SKM-1 (cell line): ENCODE data around the gene PSTK.

Source experiments
- DNase-seq: peaks from one replicate; lab custom pipeline; 2025; ENCODE audit not compliant: unreplicated experiment; lab: John Stamatoyannopoulos, UW

The PSTK gene

GRCh38 chr10:122992031-122992585 lies 11.9 kb downstream of the PSTK start:
- DNase-seq = no peak

- no peak for DNase-seq
Observed at GRCh38 chr10:122993797-122994336, 13.7 kb downstream of the PSTK start.

DNA sequence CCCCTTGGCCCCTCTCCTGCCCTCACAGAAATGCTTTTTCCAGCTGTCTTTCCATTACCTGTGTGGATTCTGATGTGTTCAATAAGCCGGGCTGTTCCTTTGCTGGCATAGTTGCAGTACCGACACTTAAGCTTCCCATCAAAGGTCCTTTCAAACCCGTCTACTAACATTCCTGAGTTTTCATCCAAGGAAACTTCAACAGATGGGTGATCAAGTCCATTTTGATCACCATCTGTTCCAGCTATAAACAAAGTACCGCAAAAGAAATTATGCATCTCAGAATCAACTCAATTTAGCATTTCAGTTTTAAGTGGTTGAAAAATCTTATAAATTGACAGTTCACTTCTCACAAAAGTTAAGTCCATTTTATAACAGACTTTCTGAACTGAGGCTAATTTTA lies 15.7 kb downstream of the PSTK start:
- DNase-seq = no peak

DNA sequence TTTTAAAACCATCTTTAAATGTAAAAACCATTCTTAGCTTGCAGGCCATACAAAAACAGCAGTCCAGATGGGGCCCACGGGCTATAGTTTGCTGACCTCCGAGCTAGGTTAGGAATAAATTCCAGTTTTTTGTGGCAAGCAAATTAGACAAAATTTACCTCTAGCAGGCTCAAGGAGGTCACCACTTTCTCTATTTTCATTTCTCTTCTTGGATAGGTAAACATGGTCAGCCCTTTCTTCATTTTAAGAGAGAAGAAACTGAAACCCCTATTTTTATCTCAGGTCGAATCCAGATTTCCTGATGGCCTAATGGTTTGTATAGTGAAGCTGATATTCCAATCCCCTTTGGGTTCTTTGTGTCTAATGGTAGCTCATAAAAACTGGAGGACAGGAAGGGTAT lies 17.7 kb downstream of the PSTK start:
- DNase-seq = no peak

DNA sequence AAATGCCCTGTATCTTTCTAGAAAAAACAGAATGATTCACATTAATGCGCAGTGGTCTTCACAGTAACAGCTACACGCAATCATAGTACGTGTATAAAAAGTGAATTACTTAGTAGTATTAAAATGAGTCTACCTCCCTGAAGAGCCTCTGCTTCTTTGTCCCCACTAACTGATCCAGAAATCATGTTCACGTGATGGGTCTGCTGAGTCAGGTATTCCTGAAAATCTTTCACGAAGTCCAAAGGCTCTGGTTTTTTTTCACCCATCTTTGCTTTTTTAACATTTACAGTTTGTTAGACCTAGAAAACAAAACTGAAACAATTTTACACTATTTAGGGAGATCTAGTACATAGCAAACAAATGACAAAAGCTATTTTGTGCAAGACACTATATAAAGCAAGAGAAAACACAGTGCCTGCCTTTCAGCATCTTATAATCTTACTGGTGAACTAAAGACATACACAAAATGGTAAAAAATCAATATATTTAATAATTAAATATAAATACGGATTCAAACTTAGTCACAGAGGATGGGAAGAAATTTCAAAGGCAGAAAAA lies 18.2 kb downstream of the PSTK start:
- no peak for DNase-seq

DNA sequence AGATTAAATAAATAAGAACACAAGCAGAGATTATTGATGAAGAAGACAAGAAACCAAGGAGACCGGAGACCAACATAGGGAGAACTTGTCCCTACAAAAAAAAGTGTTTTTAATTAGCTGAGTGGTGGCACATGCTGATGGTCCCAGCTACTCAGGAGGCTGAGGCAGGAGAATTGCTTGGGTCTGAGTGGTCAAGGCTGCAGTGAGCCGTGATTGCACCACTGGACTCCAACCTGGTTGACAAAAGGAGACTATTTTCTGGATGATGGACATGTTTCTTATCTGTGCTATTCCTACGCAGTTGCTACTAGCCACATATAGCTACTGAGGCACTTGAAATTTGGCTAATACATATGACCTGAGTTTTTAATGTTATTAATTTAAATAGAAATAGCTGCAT lies 18.7 kb downstream of the PSTK start:
- no peak for DNase-seq

- no peak for DNase-seq
Observed at GRCh38 chr10:122999347-122999746, 19.1 kb downstream of the PSTK start.

- no peak for DNase-seq
Observed at GRCh38 chr10:123000155-123000554, 20.0 kb downstream of the PSTK start.

DNA sequence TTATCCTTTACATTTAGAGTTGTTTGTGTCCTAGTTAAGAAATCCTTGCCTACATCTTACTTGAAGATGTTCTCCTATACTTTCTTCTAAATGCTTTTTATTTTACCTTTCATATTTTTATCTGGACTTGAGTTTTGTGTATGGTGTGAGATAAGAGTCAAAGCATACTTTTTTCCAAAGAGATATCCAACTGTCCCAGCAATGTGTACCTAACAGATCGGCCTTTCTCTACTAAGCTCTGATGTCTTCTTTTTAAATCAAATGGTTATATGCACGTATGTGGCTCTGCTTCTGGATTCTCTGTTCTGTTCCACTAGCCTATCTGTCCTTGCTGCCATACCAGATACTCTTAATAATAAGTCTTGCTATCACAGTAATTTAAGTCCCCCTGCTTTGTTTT lies 21.2 kb downstream of the PSTK start:
- DNase-seq = no peak

GRCh38 chr10:123004298-123004697 lies 24.1 kb downstream of the PSTK start:
- no peak for DNase-seq

DNA sequence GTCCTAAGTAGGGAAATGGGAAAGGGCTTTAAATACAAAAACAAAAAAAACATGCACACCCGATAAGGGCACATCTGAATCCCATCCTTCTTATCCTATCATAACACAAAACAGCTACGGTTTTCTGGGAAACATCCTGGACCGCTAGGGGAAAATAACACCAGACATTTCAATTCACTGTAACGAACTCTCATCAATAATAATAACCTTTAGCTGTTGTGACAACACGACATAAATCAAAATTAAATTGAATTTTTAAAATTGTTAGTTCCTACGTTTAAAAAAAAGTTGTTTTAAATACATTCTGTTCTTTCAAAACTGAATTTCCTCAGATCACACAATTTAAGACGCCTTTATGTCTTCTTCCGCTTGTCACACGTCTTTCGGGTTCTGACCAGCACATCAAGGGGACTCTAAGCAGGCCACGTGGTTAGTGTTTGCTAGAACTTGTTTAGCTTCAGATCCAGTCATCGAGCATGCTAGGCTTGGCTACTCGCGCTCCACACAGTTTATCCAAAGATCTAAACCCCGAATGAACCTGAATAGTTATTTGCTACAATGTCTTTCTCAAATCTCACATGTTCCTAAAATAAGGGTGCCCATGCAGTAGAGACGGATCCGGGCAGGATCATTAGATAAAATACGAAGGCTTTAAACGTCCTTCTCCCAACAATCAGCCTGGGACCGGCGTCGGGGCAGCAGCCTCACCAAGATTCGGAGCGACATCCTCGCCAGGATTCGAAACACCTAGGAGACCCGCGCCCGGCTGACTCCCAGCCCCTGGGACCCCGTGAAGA lies 27.6 kb downstream of the PSTK start:
- DNase-seq = peak; percentile 42

DNA sequence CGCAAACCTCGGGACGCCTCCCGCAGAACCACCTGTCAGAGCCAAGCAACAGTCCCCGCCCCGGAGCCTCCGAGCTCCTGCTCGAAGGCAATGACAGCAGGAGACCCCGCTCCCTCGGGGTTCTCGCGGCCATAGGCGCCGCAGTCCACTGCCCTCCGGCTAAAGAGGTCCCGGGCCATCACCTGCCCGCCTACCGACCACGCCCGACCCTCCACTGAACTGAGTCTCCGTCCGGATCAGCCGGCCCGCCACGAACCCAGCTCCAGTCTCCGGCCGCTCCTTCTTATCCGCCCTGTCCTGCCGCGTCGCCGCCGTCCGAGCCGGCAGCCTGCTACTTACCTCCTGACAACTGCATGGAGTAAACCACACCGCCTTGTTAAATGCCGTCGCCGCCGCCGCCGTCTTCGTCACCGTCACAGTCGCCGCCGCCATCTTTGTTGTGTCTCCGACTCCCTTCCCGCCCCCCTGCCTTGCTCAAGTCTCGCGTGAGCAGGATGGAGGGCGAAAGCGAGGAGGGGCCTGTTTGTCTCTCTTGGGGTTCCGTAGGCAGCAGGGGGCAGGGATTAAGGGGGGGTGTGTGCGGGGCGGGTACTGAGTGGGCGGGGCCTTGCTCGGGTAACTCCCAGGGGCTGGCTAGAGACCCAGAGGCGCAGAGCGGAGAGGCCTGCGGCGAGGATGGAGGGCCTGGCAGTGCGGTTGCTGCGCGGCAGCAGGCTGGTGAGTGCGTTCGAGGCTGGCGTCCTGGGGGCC lies 28.3 kb downstream of the PSTK start, which contains the start of the genes ACADSB and IKZF5:
ACADSB (plus strand) TSS at position 652 of the 750 bp plus-strand sequence; CDS start at position 676, 24 bp downstream.
IKZF5 (minus strand) TSS at position 441 of the 750 bp plus-strand sequence. CDS start 10,170 bp downstream, outside the sequence.
- DNase-seq = peak; percentile 90

- no peak for DNase-seq
Observed at GRCh38 chr10:123009105-123009820, 29.1 kb downstream of the PSTK start.

- no peak for DNase-seq
Observed at GRCh38 chr10:123011987-123012386, 31.8 kb downstream of the PSTK start.

DNA sequence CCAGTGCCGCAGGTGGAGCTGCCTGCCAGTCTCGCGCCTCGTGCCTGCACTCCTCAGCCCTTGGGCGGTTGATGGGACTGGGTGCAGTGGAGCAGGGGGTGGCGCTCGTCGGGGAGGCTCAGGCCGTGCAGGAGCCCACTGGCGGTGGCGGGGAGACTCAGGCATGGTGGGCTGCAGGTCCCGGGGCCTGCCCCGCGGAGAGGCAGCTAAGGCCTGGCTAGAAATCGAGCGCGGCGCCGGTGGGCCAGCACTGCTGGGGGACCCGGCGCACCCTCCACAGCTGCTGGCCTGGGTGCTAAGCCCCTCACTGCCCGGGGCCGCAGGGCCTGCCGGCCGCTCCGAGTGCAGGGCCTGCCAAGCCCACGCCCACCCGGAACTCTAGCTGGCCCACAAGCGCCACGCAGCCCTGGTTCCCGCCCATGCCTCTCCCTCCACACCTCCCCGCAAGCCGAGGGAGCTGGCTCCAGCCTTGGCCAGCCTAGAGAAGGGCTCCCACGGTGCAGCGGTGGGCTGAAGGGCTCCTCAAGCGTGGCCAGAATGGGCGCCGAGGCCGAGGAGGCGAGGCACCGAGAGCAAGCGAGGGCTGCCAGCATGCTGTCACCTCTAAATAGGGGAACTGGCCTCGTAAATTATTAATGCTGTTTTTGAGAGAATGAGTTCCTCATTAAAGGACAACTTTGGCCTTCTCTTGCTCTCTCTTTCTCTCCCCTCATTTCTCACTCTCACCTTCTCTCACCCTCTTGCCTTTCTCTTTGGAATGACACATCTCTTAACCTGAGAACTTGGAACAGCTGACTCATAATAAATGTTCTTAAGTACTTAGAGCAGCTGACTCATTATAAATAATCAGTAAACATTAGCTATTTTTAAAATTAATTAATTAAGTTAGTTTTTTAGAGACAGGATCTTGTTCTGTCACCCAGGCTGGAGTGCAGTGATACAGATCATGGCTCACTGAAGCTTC lies 33.5 kb downstream of the PSTK start:
- DNase-seq = no peak

- no peak for DNase-seq
Observed at GRCh38 chr10:123014772-123015171, 34.6 kb downstream of the PSTK start.

- no peak for DNase-seq
Observed at GRCh38 chr10:123016228-123016627, 36.0 kb downstream of the PSTK start.

GRCh38 chr10:123017421-123018165 lies 37.4 kb downstream of the PSTK start:
- DNase-seq = no peak

- DNase-seq = no peak
Observed at GRCh38 chr10:123018531-123018930, 38.3 kb downstream of the PSTK start.
